Astrocyte (in vitro differentiated cells and primary cell): ENCODE results near the gene FGF12. TPM values are rescaled to one million over a fixed set of nuclear protein-coding genes. Genes with fewer than 3 reads are reported as not detected.

ENCODE experiments used
- DNase-seq: peaks from one replicate; pipeline ENCODE4 v3.0.0-alpha.2; 2010; ENCODE audit warnings: low read depth
- FAIRE-seq: peaks from 2 replicates; lab custom pipeline; 2011; peaks lifted over from hg19 to GRCh38; lab: Jason Lieb, UNC
- H2AFZ ChIP-seq: 2 replicates; pipeline ENCODE4 v1.6.0; 2012; ENCODE audit warnings: low read depth, low read length, inconsistent platforms
- H3K27ac ChIP-seq: 2 replicates; pipeline ENCODE4 v1.5.1; 2011; ENCODE audit warnings: low read depth, low read length, inconsistent platforms
- H3K27me3 ChIP-seq: 2 replicates; pipeline ENCODE4 v1.6.0; 2011; ENCODE audit warnings: low read length, inconsistent platforms; ENCODE audit not compliant: insufficient read depth
- H3K36me3 ChIP-seq: 2 replicates; pipeline ENCODE4 v1.5.1; 2011; ENCODE audit warnings: low read length, inconsistent platforms; ENCODE audit not compliant: insufficient read depth
- H3K4me1 ChIP-seq: 2 replicates; pipeline ENCODE4 v1.5.1; 2011; ENCODE audit warnings: low read length, inconsistent platforms; ENCODE audit not compliant: insufficient read depth
- H3K4me2 ChIP-seq: 2 replicates; pipeline ENCODE4 v1.6.0; 2012; ENCODE audit warnings: low read length, inconsistent platforms
- H3K4me3 ChIP-seq: 2 replicates; pipeline ENCODE4 v1.5.1; 2011; ENCODE audit warnings: low read depth, mild to moderate bottlenecking, low read length, inconsistent platforms; ENCODE audit not compliant: insufficient read depth
- H3K79me2 ChIP-seq: 2 replicates; pipeline ENCODE4 v1.6.0; 2012; ENCODE audit warnings: mild to moderate bottlenecking, low read length, inconsistent platforms; ENCODE audit not compliant: insufficient read depth
- H3K9ac ChIP-seq: 2 replicates; pipeline ENCODE4 v1.6.0; 2012; ENCODE audit warnings: mild to moderate bottlenecking, low read length, inconsistent platforms
- H3K9me3 ChIP-seq: 2 replicates; pipeline ENCODE4 v1.5.1; 2012; ENCODE audit warnings: low read depth, mild to moderate bottlenecking, low read length, inconsistent platforms; ENCODE audit not compliant: insufficient read depth
- H4K20me1 ChIP-seq: 2 replicates; pipeline ENCODE4 v1.6.0; 2012; ENCODE audit warnings: low read length, inconsistent platforms; ENCODE audit not compliant: insufficient read depth
- H3K27ac Mint-ChIP-seq: one replicate; pipeline ENCODE4 v1.8.0; 2021; ENCODE audit warnings: mild to moderate bottlenecking, mixed read lengths; ENCODE audit not compliant: unreplicated experiment
- H3K27me3 Mint-ChIP-seq: one replicate; pipeline ENCODE4 v1.8.0; 2021; ENCODE audit warnings: low read depth, mixed read lengths; ENCODE audit not compliant: unreplicated experiment
- H3K36me3 Mint-ChIP-seq: one replicate; pipeline ENCODE4 v1.8.0; 2021; ENCODE audit warnings: low read depth, mixed read lengths; ENCODE audit not compliant: unreplicated experiment
- H3K4me1 Mint-ChIP-seq: one replicate; pipeline ENCODE4 v1.8.0; 2021; ENCODE audit warnings: low read depth, mixed read lengths; ENCODE audit not compliant: unreplicated experiment
- H3K4me3 Mint-ChIP-seq: one replicate; pipeline ENCODE4 v1.8.0; 2021; ENCODE audit warnings: mild to moderate bottlenecking, moderate library complexity, mixed read lengths; ENCODE audit not compliant: unreplicated experiment
- H3K9me3 Mint-ChIP-seq: one replicate; pipeline ENCODE4 v1.8.0; 2021; ENCODE audit warnings: mild to moderate bottlenecking, mixed read lengths; ENCODE audit not compliant: unreplicated experiment
- EZH2 ChIP-seq: IDR thresholded peaks from 2 replicates; pipeline ENCODE4 v1.6.1; 2012; ENCODE audit warnings: mild to moderate bottlenecking, low read length, inconsistent platforms; ENCODE audit not compliant: insufficient read depth
- total RNA-seq: library from RNA; stranded (reverse); gene quantifications from 2 replicates; pipeline ENCODE4 v1.2.1, GENCODE V29; 2021
- TF ChIP-seq, protein P1 (sequence below): IDR thresholded peaks from 2 replicates; pipeline ENCODE4 v1.5.1; 2011; ENCODE audit warnings: low read depth, mild to moderate bottlenecking, inconsistent platforms, low read length, moderate library complexity; ENCODE audit not compliant: insufficient read depth

The FGF12 gene
- total RNA-seq, 1 donor from 2014 or later = 1.4 TPM

- Histone ChIP-seq H3K79me2 (no peaks in the 10 kb centered on the region), H3K4me3 (no peak overlapping the region), H3K9me3 (peaks cover 3% of the 10 kb centered on the region), H3K4me2 (no peak overlapping the region), H2AFZ (no peak overlapping the region), H4K20me1 (no peaks in the 10 kb centered on the region), H3K27me3 (no peaks in the 10 kb centered on the region), H3K36me3 (no peaks in the 10 kb centered on the region), H3K27ac (no peak overlapping the region), H3K9ac (no peak overlapping the region), H3K4me1 (no peaks in the 10 kb centered on the region)
- DNase-seq (no peak), FAIRE-seq (no peak)
- TF ChIP-seq, protein P1, sequence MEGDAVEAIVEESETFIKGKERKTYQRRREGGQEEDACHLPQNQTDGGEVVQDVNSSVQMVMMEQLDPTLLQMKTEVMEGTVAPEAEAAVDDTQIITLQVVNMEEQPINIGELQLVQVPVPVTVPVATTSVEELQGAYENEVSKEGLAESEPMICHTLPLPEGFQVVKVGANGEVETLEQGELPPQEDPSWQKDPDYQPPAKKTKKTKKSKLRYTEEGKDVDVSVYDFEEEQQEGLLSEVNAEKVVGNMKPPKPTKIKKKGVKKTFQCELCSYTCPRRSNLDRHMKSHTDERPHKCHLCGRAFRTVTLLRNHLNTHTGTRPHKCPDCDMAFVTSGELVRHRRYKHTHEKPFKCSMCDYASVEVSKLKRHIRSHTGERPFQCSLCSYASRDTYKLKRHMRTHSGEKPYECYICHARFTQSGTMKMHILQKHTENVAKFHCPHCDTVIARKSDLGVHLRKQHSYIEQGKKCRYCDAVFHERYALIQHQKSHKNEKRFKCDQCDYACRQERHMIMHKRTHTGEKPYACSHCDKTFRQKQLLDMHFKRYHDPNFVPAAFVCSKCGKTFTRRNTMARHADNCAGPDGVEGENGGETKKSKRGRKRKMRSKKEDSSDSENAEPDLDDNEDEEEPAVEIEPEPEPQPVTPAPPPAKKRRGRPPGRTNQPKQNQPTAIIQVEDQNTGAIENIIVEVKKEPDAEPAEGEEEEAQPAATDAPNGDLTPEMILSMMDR = no peak
- TF ChIP-seq EZH2 = no peak
- Mint-ChIP-seq H3K9me3 (peaks cover 7% of the 10 kb centered on the region), H3K27ac (no peak overlapping the region), H3K4me1 (no peaks in the 10 kb centered on the region), H3K36me3 (no peaks in the 10 kb centered on the region), H3K27me3 (no peaks in the 10 kb centered on the region), H3K4me3 (no peak overlapping the region)
Observed at GRCh38 chr3:192128060-192128459, 599.3 kb downstream of the FGF12 start.

GRCh38 chr3:192122832-192123594 lies 604.3 kb downstream of the FGF12 start:
- no peaks in the 10 kb centered on the region for H3K9me3 Mint-ChIP-seq
- H3K27me3 ChIP-seq = no peaks in the 10 kb centered on the region
- no peaks in the 10 kb centered on the region for H3K4me1 Mint-ChIP-seq
- H3K4me1 ChIP-seq = no peaks in the 10 kb centered on the region
- H3K9me3 ChIP-seq = peaks cover 3% of the 10 kb centered on the region
- DNase-seq (peak; percentile 1), FAIRE-seq (no peak)
- TF ChIP-seq EZH2 = no peak
- TF ChIP-seq, protein P1 = no peak
- no peaks in the 10 kb centered on the region for H3K27me3 Mint-ChIP-seq
- H3K4me3 ChIP-seq = no peak overlapping the region
- no peaks in the 10 kb centered on the region for H3K36me3 ChIP-seq
- H3K4me2 ChIP-seq = no peak overlapping the region
- H3K9ac ChIP-seq = no peak overlapping the region
- no peaks in the 10 kb centered on the region for H3K79me2 ChIP-seq
- no peaks in the 10 kb centered on the region for H3K36me3 Mint-ChIP-seq
- no peak overlapping the region for H3K27ac Mint-ChIP-seq
- H2AFZ ChIP-seq = peak overlapping the region; percentile 16
- H3K27ac ChIP-seq = no peak overlapping the region
- H3K4me3 Mint-ChIP-seq = no peak overlapping the region
- no peaks in the 10 kb centered on the region for H4K20me1 ChIP-seq

GRCh38 chr3:192121923-192122322 lies 605.4 kb downstream of the FGF12 start:
- FAIRE-seq = no peak
- Histone ChIP-seq H2AFZ (no peak overlapping the region), H3K4me2 (no peak overlapping the region), H3K27ac (no peak overlapping the region), H3K9me3 (peaks cover 3% of the 10 kb centered on the region), H3K9ac (no peak overlapping the region), H3K4me1 (no peaks in the 10 kb centered on the region), H3K27me3 (no peaks in the 10 kb centered on the region), H3K79me2 (no peaks in the 10 kb centered on the region), H3K4me3 (no peak overlapping the region), H3K36me3 (no peaks in the 10 kb centered on the region), H4K20me1 (no peaks in the 10 kb centered on the region)
- no peaks in the 10 kb centered on the region for H3K4me1 Mint-ChIP-seq
- peaks cover 2% of the 10 kb centered on the region for H3K9me3 Mint-ChIP-seq
- H3K4me3 Mint-ChIP-seq = no peak overlapping the region
- no peak overlapping the region for H3K27ac Mint-ChIP-seq
- no peak for DNase-seq
- no peaks in the 10 kb centered on the region for H3K36me3 Mint-ChIP-seq
- H3K27me3 Mint-ChIP-seq = no peaks in the 10 kb centered on the region
- no peak for TF ChIP-seq EZH2
